Measurements from ENCODE around the gene REXO4.

DNA sequence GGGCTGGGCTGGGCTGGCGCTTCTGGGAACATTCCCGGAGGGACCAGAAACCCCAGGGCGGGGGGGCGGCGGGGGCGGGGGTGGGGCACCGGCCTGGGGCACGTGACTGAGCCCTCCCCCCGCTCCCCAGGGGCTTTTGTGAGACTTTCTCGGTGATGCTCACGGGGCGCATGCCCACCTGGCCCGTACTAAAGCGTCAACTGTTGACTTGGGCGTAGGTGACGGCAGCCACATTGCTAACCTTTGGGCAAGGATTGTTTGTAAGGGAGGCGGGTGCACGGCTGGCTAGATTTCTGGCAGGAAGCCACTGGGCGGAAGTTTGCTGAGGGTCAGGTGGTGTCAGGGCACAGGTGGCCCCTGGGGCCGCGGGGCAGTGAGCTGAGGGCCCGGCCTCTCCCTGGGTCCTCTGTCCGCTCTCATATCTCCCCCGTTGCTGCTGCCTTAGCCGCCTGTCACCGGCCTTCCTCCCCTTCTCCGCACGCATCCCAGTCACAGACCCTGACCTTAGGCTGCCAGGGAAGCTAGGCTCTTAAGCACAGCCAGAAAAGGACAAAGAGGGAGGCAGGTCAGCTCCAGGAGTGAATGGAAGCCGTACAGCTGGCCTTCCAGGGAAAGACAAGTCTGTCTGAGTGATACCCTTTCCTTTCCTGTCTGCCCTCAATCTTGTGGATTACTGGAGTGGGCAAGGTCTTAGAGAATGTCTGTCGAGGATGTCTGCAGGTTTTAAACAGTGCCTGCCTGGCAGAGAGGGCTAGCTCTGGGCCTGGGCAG, 42.8 kb upstream of the REXO4 start:
- TF ChIP-seq POLR2A (IDR thresholded peaks at IDR 0.05), result no peak
- TF ChIP-seq, protein P1, sequence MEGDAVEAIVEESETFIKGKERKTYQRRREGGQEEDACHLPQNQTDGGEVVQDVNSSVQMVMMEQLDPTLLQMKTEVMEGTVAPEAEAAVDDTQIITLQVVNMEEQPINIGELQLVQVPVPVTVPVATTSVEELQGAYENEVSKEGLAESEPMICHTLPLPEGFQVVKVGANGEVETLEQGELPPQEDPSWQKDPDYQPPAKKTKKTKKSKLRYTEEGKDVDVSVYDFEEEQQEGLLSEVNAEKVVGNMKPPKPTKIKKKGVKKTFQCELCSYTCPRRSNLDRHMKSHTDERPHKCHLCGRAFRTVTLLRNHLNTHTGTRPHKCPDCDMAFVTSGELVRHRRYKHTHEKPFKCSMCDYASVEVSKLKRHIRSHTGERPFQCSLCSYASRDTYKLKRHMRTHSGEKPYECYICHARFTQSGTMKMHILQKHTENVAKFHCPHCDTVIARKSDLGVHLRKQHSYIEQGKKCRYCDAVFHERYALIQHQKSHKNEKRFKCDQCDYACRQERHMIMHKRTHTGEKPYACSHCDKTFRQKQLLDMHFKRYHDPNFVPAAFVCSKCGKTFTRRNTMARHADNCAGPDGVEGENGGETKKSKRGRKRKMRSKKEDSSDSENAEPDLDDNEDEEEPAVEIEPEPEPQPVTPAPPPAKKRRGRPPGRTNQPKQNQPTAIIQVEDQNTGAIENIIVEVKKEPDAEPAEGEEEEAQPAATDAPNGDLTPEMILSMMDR (IDR thresholded peaks at IDR 0.05), result no peak

Measured in suprapubic skin (tissue), 3 donors.